ENCODE results near the gene KRTAP23-1. TPM values are rescaled to one million over a fixed set of nuclear protein-coding genes. Genes with fewer than 3 reads are reported as not detected.

KRTAP23-1 gene
- total and polyA plus RNA-seq, 10 donors: not detected

DNA sequence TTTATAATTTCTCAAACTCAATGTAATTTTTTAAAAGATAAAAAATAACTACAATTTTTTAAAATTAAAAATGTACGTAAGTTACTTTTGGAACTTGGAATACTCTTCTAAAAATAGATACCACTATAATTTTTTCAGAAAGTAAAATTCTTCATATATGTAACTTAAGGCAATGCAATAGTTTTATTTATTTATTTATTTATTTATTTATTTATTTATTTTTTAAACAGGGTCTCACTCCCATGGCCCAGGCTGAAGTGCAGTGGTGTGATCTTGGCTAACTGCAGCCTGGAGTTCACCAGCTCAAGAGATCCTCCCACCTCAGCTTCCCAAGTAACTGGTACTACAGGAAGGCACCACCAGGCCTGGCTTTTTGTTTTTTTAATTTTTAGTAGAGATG is 3.1 kb upstream of the KRTAP23-1 start:
- Histone ChIP-seq H3K9me3 (no peaks in the 10 kb centered on the region), H3K4me3 (no peak overlapping the region), H3K4me1 (no peaks in the 10 kb centered on the region), H3K27ac (no peak overlapping the region), H3K27me3 (replicated peaks in 1 of 7) (no peaks in the 10 kb centered on the region), H3K36me3 (no peaks in the 10 kb centered on the region)
- intact Hi-C loops (cut with DNase I; ENCODE audit: low total_unique reads): no loop called here
- TF ChIP-seq POLR2A (IDR thresholded peaks at IDR 0.05): no peak
- TF ChIP-seq, protein P1, sequence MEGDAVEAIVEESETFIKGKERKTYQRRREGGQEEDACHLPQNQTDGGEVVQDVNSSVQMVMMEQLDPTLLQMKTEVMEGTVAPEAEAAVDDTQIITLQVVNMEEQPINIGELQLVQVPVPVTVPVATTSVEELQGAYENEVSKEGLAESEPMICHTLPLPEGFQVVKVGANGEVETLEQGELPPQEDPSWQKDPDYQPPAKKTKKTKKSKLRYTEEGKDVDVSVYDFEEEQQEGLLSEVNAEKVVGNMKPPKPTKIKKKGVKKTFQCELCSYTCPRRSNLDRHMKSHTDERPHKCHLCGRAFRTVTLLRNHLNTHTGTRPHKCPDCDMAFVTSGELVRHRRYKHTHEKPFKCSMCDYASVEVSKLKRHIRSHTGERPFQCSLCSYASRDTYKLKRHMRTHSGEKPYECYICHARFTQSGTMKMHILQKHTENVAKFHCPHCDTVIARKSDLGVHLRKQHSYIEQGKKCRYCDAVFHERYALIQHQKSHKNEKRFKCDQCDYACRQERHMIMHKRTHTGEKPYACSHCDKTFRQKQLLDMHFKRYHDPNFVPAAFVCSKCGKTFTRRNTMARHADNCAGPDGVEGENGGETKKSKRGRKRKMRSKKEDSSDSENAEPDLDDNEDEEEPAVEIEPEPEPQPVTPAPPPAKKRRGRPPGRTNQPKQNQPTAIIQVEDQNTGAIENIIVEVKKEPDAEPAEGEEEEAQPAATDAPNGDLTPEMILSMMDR (IDR thresholded peaks at IDR 0.05 in 8 of 11, conservative IDR thresholded peaks at IDR 0.05 in 3 of 11): no peak
- no peak for DNase-seq
- 80 to 93% (median 87%) methylated on average over 1 of the region's 1 CpG for WGBS, 5 donors

GRCh38 chr21:30349572-30349971 is 1.2 kb upstream of the KRTAP23-1 start:
- intact Hi-C loops (cut with DNase I; ENCODE audit: low total_unique reads): no loop called here
- TF ChIP-seq POLR2AphosphoS5 (IDR thresholded peaks at IDR 0.05) (no peak), POLR2A (IDR thresholded peaks at IDR 0.05) (no peak)
- TF ChIP-seq, protein P1 (IDR thresholded peaks at IDR 0.05 in 8 of 11, conservative IDR thresholded peaks at IDR 0.05 in 3 of 11): no peak
- Histone ChIP-seq H3K27ac (no peak overlapping the region), H3K36me3 (no peaks in the 10 kb centered on the region), H3K9me3 (peaks cover 0 to 5% (median 0%) of the 10 kb centered on the region in 8 donors), H3K27me3 (replicated peaks in 1 of 7) (no peaks in the 10 kb centered on the region), H3K4me3 (no peak overlapping the region), H3K4me1 (no peaks in the 10 kb centered on the region)
- DNase-seq: no peak
- WGBS, 5 donors: 48 to 70% (median 50%) methylated on average over 3 of the region's 3 CpGs

DNA sequence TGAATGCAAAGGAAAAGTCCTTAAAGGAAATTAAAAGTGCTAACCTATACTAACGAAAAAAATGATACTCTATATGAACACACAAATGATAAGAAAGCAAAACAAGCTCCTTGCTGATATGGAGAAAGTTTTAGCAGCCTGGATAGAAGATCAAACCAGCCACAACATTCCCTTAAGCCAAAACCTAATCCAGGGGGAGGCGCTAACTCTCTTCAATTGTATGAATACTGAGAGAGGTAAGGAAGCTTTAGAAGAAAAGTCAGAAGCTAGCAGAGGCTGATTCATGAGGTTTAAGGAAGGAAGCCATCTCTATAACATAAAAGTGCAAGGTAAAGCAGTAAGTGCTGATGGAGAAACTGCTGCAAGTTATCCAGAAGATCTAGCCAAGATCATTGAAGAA is 3.4 kb downstream of the KRTAP23-1 start:
- Histone ChIP-seq H3K9me3 (peaks cover 0 to 5% (median 0%) of the 10 kb centered on the region in 8 donors), H3K4me3 (no peak overlapping the region), H3K36me3 (no peaks in the 10 kb centered on the region), H3K27me3 (replicated peaks in 1 of 7) (no peaks in the 10 kb centered on the region), H3K4me1 (no peaks in the 10 kb centered on the region), H3K27ac (no peak overlapping the region)
- no peak for DNase-seq
- 60 to 73% (median 65%) methylated on average over 2 of the region's 2 CpGs for WGBS, 5 donors
- TF ChIP-seq, protein P1 (IDR thresholded peaks at IDR 0.05 in 8 of 11, conservative IDR thresholded peaks at IDR 0.05 in 3 of 11): no peak
- TF ChIP-seq POLR2A (IDR thresholded peaks at IDR 0.05) (no peak), POLR2AphosphoS5 (IDR thresholded peaks at IDR 0.05) (no peak)
- intact Hi-C loops (cut with DNase I; ENCODE audit: low total_unique reads): no loop called here

GRCh38 chr21:30340714-30341573 is 7.5 kb downstream of the KRTAP23-1 start:
- no peaks in the 10 kb centered on the region for H3K27me3 ChIP-seq (replicated peaks in 1 of 7)
- no peaks in the 10 kb centered on the region for H3K36me3 ChIP-seq
- H3K27ac ChIP-seq: no peak overlapping the region
- no peaks in the 10 kb centered on the region for H3K4me1 ChIP-seq
- WGBS, 5 donors: 82 to 92% (median 83%) methylated on average over 2 of the region's 2 CpGs
- intact Hi-C loops (cut with DNase I; ENCODE audit: low total_unique reads): loop anchor here (5.0 kb wide), 1 partner anchor 746 kb away; no protein-coding TSS in a partner anchor
- peaks cover 0 to 5% (median 0%) of the 10 kb centered on the region in 8 donors for H3K9me3 ChIP-seq
- no peak overlapping the region for H3K4me3 ChIP-seq
- no peak for DNase-seq
- TF ChIP-seq POLR2AphosphoS5 (IDR thresholded peaks at IDR 0.05) (no peak), POLR2A (IDR thresholded peaks at IDR 0.05) (no peak)
- TF ChIP-seq, protein P1 (IDR thresholded peaks at IDR 0.05 in 8 of 11, conservative IDR thresholded peaks at IDR 0.05 in 3 of 11): peak; percentile 34 to 78 (median 62)
